NOMO-1 (cell line): ENCODE measurements around the gene ASB15.

Source experiments
- DNase-seq, 2 experiments: peaks; one replicate each; lab custom pipeline; 2025; ENCODE audit not compliant: unreplicated experiment in 2 of 2; lab: John Stamatoyannopoulos, UW

ASB15 gene

DNA sequence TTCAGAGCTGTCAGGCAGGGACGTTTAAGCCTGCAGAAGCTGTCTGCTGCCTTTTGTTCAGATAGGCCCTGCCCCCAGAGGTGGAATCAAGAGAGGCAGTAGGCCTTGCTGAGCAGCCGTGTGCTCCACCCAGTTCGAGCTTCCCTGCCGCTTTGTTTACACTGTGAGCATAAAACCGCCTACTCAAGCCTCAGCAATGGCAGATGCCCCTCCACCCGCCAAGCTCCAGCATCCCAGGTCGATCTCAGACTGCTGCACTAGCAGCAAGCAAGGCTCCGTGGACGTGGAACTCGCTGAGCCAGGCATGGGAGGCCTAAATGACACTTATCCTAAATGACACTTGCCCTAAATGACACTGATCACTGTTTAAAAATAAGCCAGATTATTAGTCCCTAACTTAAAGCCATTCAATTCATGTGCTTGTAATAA, 6.8 kb upstream of the ASB15 start:
- DNase-seq = no peak

DNA sequence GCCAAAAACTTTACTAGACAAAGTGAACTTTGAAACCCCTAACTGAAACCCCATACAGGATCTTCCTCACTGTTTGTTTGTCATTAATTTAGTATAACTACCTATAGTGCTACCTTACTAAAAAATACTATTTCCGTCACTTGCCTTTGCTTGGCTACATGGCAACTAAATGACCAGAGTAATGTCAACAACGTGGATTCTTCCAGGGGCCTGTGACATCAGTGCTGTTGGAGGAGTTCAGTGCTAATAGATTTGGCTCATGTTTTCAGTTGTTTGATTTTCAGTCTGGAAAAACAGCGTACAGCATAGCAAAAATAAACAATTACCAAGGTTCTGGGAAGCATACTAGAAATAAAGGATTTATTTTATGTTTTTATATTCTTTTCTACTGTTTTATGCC, 3.0 kb upstream of the ASB15 start:
- no peak for DNase-seq

DNA sequence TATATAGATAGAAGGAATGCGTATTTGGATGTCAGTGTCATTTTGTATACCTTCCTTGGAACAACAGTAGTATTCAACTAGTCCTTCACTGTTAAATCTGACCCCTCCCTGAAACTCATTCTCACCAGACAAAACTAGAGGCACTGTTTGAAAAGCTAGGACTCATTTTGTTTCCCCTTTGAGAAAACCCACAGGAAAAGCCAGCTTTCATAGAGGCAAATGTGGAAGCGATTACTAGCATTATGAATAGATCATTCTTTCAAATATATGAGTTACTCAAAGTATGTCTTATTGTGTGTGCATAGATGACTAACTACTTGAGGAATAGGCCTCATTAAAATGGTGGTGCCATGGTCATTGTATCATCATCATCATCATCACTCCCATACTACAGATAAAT, 1.9 kb upstream of the ASB15 start:
- no peak for DNase-seq

- DNase-seq = no peak
Measured at GRCh38 chr7:123600876-123601275, 745 bp upstream of the ASB15 start.

GRCh38 chr7:123602648-123603047, 1.0 kb downstream of the ASB15 start:
- DNase-seq = no peak

GRCh38 chr7:123604739-123605138, 3.1 kb downstream of the ASB15 start:
- DNase-seq = no peak

- no peak for DNase-seq
Measured at GRCh38 chr7:123607423-123607975, 5.9 kb downstream of the ASB15 start.

- DNase-seq = no peak
Measured at GRCh38 chr7:123608991-123609882, 7.6 kb downstream of the ASB15 start.

DNA sequence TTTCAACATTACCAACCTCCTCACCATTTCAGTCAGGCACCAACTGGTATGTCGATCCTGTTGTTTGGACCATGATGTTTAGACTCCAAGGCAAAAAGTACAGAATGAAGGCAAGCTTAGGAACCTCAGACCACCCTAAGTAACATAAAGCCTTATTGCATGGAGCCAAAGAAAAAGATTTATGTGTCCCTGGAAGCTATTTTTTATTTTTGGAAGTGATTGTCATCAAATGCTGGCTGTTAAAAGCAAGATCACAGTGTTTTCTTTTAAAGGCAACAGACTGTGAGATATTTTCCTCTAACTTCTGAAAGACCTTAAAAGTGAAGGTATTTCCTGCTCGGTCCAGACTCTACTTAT, 8.2 kb downstream of the ASB15 start:
- no peak for DNase-seq

DNA sequence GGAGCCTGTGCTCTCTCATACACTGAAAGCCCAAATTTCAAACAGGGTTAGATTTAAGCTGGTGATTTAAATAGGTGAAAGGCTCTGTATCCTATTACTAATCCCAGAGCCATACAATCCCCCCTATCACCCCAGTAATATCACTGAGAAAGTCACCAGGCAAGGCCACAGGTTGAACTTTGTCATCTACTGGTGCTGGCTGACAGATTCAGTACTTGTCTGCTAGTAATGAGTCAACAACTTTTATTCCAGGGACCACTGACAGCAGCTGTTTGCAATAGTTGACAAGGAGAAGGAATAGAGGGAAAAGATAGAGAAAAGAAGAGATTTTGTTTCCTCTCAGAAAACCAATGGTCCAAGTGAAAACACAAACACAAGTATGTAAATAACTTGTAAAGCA, 10.4 kb downstream of the ASB15 start:
- DNase-seq = no peak

- DNase-seq = no peak
Measured at GRCh38 chr7:123615344-123615743, 13.7 kb downstream of the ASB15 start.

DNA sequence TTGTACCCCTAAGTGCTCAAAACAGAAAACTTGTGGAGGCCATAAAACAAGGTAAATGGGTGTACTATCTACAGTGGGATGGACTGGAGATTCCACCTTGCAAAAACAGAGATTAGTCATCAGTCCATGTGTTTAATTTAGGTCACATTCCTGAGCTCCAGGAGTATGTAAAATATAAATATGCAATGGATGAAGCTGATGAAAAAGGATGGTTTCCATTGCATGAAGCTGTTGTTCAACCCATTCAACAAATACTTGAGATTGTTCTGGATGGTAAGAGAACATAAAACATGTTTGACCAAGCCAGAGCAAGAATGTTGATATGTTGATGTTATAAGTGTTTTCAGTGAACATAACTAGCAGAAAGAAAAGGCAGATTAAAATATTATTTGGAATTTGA, 14.6 kb downstream of the ASB15 start:
- no peak for DNase-seq

- DNase-seq = no peak
Measured at GRCh38 chr7:123621707-123622106, 20.1 kb downstream of the ASB15 start.

- no peak for DNase-seq
Measured at GRCh38 chr7:123622660-123623386, 21.2 kb downstream of the ASB15 start.

DNA sequence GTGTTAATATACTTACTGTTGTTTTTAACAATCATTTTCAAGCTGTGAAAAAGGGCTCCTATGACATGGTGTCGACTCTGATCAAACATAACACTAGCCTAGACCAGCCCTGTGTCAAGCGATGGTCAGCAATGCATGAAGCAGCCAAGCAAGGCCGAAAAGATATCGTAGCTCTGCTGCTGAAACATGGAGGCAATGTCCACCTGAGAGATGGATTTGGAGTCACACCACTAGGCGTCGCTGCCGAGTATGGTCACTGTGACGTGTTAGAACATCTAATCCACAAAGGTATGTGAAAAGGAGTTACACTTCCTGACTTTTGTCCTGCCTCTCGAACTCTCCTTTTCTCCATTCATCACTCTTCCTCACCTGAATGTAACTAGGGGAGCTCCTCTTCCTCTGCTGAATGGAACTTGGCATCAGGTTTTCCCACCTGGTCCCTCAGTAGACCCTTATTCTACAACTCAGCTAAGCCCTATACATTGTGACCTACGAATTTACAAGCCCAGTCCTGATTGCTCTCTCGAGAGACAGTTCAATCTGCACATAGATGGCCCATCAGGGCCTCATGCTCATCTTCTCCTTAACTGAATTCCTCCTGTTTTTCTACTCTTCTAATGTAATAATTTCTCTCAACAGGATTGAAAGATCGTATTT, 23.0 kb downstream of the ASB15 start:
- no peak for DNase-seq

DNA sequence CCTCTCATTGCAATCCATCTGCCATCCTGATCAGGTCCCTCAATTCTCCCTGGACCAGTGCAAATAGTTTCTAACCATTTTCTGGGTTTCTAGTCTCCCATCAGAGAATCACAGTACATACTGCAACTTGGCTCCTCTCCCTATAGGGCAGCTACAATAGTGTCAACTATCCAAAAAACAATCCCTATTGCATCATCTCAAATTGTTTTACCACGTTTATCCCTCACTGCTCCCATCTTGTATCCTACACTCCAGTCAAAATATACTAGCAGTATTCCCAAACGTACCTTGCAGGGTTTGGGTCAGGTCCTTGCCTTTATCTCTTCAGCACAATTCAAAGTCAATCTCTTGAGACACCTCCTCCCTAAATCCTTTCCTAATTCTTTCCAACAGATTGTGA, 23.6 kb downstream of the ASB15 start:
- DNase-seq = no peak

DNA sequence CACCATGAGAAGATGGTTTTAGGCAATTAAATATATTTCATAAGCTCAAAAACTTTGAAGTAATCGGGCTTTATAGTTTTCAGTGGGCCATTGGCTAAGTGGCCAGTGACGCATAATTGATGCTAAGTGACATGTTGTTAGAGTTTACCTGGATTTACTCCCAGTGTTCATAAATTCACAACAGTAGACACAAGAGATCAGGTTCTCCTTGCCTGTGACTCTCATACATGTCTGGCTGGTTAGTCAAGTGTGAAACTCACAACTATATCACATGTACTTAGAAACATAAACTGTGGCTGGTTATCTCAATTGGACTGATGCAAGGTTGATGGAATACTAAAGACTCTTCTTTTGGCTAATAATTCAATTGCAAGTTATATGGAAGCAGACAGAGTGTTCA, 26.2 kb downstream of the ASB15 start:
- DNase-seq = no peak

DNA sequence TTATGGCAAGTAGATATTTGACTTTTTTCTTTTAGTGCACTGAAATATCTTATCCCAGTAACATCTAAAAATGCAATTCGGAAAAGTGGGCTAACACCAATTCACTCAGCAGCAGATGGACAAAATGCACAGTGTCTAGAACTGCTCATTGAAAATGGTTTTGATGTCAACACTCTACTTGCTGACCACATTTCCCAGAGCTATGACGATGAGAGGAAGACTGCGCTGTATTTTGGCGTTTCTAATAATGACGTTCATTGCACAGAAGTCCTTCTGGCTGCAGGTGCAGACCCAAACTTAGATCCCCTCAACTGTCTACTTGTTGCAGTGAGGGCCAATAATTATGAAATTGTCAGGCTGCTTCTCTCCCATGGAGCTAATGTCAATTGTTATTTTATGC, 27.2 kb downstream of the ASB15 start:
- no peak for DNase-seq

- DNase-seq = no peak
Measured at GRCh38 chr7:123629281-123629680, 27.7 kb downstream of the ASB15 start.

DNA sequence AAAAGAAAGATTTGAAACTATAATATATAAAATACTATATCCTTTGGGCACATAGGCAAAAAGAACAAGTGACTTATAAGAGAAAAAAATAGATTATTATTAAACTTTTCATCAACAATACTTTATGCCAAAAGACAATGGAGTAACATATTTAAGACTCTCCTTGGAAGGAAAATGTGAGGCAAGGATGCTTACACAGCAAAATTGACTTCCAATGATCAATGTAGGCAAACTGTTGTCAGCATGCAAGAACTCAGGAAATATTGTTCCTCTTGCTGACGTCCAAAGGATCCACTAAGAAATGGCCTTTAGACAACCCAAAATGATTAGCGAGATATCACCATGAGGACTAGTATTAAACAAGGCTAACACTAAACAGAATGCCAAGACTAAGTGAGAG, 31.2 kb downstream of the ASB15 start:
- DNase-seq = no peak

- DNase-seq = no peak
Measured at GRCh38 chr7:123633553-123633952, 31.9 kb downstream of the ASB15 start.
